ENCODE data around the gene SYNM.

DNA sequence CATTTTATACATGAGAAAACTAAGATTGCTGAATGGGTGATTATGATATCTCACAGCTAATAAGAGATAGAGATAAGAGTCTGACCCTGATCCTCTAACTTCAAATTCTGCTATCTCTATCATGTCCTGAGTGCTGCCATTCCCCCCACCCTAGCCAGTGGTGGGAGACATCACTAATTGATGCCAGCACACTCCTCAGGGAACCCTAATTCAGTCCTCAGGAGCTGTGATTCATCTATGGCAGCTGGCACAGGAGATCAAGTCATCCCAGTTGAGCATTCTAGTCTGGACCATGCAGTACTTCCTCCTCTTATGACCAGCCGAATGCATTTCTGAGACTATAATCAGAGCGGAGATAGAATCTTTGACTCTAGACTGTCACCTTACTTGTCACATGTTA, 71.9 kb downstream of the SYNM start:
- TF ChIP-seq, protein P1, sequence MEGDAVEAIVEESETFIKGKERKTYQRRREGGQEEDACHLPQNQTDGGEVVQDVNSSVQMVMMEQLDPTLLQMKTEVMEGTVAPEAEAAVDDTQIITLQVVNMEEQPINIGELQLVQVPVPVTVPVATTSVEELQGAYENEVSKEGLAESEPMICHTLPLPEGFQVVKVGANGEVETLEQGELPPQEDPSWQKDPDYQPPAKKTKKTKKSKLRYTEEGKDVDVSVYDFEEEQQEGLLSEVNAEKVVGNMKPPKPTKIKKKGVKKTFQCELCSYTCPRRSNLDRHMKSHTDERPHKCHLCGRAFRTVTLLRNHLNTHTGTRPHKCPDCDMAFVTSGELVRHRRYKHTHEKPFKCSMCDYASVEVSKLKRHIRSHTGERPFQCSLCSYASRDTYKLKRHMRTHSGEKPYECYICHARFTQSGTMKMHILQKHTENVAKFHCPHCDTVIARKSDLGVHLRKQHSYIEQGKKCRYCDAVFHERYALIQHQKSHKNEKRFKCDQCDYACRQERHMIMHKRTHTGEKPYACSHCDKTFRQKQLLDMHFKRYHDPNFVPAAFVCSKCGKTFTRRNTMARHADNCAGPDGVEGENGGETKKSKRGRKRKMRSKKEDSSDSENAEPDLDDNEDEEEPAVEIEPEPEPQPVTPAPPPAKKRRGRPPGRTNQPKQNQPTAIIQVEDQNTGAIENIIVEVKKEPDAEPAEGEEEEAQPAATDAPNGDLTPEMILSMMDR (conservative IDR thresholded peaks at IDR 0.05; ENCODE audit: low read depth in 2 of 2) = no peak
- TF ChIP-seq POLR2AphosphoS5 (IDR thresholded peaks at IDR 0.05; ENCODE audit: low read depth) (no peak), EZH2 (IDR thresholded peaks at IDR 0.05; ENCODE audit: low read depth, unreplicated experiment) (no peak), CREB1 (CRISPR knock-in tag; IDR thresholded peaks at IDR 0.05; ENCODE audit: low read depth) (no peak), EZH2phosphoT487 (IDR thresholded peaks at IDR 0.05; ENCODE audit: unreplicated experiment) (no peak), ZNF114 (CRISPR knock-in tag; IDR thresholded peaks at IDR 0.05) (no peak), NANOG (IDR thresholded peaks at IDR 0.05; ENCODE audit: borderline replicate concordance) (no peak), JUNB (IDR thresholded peaks at IDR 0.05; ENCODE audit: unreplicated experiment) (no peak), ZNF331 (CRISPR knock-in tag; IDR thresholded peaks at IDR 0.05; ENCODE audit: low read depth) (no peak)
- TF ChIP-seq, protein P2, sequence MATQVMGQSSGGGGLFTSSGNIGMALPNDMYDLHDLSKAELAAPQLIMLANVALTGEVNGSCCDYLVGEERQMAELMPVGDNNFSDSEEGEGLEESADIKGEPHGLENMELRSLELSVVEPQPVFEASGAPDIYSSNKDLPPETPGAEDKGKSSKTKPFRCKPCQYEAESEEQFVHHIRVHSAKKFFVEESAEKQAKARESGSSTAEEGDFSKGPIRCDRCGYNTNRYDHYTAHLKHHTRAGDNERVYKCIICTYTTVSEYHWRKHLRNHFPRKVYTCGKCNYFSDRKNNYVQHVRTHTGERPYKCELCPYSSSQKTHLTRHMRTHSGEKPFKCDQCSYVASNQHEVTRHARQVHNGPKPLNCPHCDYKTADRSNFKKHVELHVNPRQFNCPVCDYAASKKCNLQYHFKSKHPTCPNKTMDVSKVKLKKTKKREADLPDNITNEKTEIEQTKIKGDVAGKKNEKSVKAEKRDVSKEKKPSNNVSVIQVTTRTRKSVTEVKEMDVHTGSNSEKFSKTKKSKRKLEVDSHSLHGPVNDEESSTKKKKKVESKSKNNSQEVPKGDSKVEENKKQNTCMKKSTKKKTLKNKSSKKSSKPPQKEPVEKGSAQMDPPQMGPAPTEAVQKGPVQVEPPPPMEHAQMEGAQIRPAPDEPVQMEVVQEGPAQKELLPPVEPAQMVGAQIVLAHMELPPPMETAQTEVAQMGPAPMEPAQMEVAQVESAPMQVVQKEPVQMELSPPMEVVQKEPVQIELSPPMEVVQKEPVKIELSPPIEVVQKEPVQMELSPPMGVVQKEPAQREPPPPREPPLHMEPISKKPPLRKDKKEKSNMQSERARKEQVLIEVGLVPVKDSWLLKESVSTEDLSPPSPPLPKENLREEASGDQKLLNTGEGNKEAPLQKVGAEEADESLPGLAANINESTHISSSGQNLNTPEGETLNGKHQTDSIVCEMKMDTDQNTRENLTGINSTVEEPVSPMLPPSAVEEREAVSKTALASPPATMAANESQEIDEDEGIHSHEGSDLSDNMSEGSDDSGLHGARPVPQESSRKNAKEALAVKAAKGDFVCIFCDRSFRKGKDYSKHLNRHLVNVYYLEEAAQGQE (IDR thresholded peaks at IDR 0.05; ENCODE audit: unreplicated experiment) = no peak
- TF ChIP-seq, protein P3, sequence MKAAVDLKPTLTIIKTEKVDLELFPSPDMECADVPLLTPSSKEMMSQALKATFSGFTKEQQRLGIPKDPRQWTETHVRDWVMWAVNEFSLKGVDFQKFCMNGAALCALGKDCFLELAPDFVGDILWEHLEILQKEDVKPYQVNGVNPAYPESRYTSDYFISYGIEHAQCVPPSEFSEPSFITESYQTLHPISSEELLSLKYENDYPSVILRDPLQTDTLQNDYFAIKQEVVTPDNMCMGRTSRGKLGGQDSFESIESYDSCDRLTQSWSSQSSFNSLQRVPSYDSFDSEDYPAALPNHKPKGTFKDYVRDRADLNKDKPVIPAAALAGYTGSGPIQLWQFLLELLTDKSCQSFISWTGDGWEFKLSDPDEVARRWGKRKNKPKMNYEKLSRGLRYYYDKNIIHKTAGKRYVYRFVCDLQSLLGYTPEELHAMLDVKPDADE (IDR thresholded peaks at IDR 0.05) = no peak
